SH-SY5Y (cell line): Measurements from ENCODE around the gene PSMB7.

Experiments used
- GATA2 ChIP-seq: IDR thresholded peaks from 2 replicates; pipeline ENCODE4 v1.6.1; 2011; ENCODE audit warnings: mild to moderate bottlenecking, low read depth, low read length
- GATA3 ChIP-seq: IDR thresholded peaks from 2 replicates; pipeline ENCODE4 v1.6.1; 2011; ENCODE audit warnings: low read depth, mild to moderate bottlenecking, low read length, moderate library complexity

The PSMB7 gene

DNA sequence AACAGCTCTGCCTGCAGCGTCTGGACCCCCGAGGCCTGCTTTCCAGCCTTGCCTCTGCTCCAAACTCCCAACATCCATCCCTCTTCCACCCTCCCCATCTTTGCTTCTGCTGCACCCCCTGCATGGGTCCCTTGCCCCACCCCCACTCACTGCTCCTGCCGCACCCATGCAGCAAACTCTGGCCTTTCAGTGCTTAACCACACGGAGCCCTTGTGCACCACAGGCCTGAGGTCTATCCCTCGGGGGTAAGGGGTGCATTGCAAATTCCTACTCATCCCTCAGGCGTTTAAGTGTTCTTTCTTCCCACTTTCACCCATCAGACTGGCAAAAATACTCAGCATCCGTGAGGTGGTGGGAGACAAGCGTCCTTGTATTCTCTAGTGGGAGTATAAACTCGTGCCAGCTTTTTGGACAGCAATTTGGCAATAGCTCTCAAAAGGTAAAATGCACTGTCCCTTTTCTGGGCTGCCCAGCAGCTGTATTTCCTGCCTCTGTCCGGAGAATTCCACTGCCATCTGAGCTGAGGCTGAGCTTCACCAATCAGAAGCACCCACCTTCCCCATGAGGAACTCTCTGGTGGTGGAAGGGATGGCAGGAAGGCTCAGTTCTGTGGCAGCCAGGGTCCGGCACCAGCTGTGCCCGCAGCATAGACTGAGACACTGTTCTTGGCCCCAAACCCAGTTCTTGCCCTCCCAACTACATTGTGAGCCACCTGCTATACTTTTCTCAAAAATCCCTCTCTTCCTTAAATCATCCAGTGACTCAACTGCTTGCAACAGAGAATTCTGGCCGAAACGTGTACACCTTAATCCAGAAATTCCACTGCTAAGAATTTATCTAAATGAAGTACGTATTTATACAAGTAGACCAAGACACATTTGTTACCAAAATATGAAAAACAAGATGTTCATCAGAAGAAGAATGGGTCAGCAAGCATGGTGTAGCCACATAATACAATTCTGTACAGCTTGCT lies 15.0 kb downstream of the PSMB7 start:
- TF ChIP-seq GATA3 (no peak), GATA2 (no peak)

DNA sequence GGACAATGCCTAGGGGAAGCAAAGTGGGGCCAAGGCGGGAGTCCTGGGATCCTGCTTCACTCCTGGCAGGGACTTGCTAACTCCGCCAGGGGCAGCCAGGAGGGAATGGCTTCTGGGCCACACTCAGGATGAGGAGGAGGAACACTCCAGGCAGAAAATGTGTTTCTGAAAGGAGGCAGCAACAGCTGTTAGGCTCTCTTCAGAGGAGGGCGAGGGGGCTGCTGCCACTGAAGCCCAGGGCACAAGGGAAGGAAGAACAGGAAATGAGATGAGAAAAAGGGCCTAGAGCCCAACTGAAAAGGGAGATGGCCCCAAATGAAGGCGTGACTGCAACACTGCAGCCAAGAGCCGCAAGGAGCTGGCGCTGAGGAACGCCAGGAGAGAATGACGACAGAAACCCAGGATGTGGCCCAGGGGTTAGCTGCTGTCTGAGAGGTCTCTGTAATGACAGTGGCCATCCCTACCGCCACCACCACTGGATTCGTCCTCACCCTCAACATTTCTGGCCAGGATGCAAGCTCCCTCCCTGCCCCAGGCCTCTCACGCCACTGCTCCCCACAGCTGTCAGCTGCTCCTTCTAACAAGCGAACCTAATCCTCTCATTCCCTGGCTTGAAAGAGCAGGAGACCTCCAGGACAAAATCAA lies 15.8 kb downstream of the PSMB7 start:
- TF ChIP-seq GATA3 (no peak), GATA2 (no peak)

DNA sequence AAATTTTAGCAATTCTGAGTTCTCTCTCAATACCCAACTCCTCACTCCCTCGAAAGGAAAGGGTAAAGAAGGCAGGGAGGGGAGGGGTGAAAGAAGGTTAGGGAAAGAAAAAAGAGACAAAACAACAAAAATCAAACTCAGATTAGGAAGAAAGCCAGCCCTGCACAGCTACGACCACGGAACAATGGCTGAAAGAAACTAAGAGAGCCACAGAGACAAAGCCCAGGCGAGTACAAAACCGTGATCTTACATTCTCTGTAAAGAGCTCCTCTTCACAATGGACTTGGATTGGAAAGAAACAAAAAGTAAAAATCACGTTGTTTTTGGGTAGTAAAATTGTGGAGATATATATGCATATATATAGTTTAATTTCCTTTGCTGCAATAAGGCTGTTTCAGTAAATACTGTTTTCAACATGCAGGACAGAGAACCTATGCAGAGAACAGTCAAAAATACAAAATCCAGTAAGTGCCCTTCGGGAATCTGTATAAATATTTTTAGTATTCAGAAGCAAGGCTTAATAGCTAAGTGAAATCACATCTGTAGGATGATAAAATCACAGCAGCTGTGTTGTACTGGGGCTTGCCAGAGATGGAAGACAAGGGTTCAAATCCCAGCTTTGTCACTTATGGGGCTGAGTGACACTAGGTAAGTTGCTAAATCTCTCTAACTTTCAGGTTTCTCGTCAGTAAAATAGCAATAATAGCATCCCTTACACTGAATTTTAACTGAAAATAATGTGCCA lies 16.9 kb downstream of the PSMB7 start:
- TF ChIP-seq GATA2, result no peak
- no peak for TF ChIP-seq GATA3

DNA sequence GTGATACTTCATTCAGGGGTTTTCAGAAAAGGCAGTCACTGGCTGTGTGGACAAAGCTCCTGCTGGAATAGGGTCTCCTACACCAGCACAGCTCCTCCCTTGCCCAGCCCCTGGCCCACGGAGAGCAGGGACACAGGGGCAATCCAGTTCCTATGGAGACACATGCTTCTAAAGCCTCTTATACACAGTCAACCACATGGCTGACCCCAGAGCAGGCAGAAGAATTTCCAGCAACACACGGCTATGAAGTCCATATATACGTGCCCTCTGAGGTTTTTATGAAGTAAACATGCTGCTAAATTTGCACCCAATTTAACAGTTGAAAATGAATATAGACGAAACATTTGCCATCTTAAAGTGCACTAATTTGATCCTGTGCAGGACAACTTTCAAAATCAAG lies 19.4 kb downstream of the PSMB7 start:
- TF ChIP-seq GATA3 (no peak), GATA2 (no peak)

DNA sequence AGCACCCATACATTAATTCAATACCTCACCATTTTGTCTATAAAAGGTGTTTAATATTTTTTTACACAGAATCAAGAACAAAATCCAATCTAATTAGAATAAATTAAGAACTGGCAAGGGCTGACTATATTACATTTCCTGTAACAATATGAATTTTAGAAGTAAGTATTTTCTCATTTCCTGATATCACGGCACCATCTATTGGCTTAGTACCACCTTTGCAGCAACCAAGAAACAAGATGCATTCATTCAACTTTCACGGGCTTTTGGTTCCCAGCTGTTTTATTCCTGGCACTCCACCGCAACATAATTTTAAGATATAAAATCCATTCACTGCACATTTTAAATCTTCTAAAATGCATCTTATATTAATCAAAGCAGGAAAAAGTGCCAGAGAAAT lies 20.6 kb downstream of the PSMB7 start:
- TF ChIP-seq GATA3 (no peak), GATA2 (no peak)

DNA sequence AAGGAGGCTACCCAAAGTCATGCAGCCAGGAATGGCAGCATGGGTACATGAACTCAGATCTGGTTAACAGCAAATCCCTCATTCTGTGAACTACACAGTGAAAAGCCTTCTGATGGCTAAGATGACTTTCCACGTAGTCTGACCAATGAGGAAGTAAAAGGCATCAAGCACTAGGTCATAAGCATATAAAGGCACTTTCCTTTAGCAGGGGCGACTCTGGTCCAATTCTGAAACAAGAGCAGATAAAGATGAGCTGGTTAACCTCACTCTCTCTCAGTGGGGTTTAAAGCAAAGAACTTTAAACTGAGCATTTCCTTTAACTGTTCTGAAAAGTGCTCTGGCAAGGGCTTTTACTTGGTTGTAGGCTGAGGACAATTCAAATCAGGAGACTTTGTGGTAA lies 21.1 kb downstream of the PSMB7 start:
- no peak for TF ChIP-seq GATA2
- no peak for TF ChIP-seq GATA3

DNA sequence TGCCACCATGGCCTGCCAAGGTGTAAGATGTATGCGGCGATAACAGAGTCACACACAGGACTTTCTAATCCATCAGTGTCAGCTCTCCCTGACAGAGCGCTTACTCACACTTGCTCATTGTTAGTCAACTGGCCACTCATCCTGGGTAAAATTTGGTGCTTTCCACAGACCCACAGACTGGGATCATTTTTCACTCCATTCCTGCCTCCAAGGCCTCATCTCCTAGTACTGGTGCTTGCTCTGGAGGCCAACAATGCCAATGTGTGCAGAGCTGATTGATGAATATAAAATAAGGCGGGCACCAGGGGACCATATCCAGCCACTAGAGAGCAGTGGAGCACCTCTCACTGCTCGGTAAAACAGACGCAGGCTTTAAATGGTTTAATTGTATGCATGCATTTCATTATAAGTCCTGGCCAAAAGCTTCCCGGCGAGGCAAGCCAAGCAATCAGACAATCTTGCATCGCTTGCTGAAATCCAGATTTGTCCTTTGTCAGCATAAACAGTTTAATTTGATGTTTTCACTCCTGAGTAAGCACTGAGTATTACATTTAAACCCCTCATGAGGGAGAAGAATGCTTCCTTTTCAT lies 22.3 kb downstream of the PSMB7 start:
- no peak for TF ChIP-seq GATA3
- TF ChIP-seq GATA2, result peak; percentile 72

DNA sequence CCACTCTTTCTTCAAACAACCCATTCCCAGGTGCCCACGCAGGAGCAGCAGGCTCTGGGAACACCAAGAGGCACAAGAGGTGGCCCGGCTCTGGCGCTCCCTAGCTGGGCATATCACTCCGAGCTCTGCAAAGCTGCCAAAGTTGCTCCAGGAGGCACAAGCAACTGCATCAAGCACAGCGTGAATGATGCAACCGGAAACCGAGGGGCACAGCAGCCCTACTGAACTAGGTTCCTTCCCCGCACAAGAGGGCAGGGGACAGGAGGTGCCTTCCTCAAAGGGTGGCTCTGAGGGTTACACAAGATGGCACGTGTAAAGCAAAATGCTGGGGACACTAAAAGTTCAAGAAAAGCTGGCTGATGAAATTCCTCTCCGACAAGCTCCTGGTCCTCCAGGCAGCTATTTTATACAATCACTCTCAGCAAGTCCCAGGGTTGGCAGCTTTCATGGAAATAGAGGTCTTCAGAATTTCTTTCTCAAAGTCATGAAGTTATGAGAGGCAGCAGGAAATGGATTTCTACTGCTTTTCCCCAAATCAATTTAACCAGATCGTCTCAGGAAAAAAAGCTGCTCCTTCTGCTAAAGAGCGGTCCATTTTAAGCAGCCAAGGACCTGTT lies 22.9 kb downstream of the PSMB7 start:
- TF ChIP-seq GATA2 (no peak), GATA3 (no peak)

DNA sequence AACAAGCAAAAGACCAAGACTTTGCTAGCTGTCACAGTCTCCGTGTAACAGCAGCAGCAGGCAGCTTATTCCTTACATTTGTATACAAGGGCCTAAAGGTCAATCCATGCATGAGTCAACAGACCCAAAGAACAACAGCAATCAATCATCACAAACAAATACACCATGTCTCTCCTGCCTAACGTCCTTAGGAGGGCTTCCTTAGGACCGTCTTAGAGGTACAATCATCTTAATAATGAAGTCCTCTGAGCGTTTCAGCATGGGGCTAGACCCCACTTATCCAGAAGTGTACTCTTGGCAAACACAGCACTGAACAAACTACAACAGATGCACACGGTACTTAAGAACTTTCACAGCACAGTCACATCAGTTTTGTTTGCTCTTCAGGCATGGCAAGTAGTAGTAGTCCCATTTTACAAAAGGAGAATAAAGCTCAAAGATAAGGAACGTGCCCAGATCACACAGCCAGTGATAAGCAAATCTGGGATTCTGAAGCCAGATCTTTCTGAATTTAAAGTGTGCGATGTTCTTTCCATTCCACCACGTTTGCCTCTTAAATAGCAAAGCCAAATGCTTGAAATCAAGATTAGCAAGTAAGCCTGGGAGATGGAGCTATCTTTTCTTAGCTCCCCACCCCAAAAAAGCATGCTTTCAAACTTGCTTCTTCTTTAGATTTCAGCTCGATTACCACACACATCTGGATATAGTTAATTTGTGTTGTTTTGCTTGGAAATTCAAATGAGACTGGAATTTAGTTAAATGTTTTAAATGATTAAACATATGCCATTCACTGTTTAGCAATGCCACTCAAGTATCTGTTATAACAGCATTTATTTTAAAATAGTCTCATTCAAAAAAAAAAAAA lies 24.2 kb downstream of the PSMB7 start:
- TF ChIP-seq GATA3 (no peak), GATA2 (0 out of 2 replicates have a peak, but pooled peaks have one; percentile 8)

DNA sequence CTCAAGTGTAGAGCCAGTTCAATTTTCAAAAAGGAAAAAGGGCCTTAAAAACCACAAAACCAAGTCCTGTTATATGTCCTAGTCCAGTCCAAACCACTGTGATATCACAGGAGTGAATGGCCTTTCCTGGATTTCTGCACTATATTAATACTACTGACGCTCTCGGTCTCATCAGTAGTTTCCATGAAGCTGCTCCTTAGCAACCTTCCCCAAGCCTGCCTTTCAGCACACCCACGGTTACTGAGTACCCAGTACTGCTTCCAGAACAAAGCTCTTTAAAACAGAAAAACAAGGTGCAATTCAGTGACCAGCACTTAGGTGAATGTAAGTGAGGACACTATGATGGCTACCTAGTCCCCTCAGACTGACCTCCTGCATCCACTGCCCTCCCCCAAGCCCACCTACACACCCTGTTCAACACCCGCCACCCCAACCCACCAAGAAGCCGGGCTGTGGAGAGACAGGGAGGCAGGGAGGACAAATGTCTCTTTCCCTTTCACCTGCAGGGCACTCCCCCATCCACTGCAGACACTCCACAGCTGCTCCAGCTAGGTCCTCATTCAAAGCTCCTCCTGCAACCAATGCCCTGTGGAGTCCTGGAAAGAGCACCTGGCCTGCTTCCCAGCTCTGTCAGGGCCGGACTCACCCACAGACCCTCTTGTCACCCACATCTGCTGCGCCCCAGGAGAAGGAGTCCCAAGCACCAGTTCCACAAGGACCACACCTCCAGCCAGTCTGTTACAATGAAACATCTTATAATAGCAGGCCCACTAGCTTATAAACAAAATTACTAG lies 25.9 kb downstream of the PSMB7 start:
- no peak for TF ChIP-seq GATA2
- no peak for TF ChIP-seq GATA3

DNA sequence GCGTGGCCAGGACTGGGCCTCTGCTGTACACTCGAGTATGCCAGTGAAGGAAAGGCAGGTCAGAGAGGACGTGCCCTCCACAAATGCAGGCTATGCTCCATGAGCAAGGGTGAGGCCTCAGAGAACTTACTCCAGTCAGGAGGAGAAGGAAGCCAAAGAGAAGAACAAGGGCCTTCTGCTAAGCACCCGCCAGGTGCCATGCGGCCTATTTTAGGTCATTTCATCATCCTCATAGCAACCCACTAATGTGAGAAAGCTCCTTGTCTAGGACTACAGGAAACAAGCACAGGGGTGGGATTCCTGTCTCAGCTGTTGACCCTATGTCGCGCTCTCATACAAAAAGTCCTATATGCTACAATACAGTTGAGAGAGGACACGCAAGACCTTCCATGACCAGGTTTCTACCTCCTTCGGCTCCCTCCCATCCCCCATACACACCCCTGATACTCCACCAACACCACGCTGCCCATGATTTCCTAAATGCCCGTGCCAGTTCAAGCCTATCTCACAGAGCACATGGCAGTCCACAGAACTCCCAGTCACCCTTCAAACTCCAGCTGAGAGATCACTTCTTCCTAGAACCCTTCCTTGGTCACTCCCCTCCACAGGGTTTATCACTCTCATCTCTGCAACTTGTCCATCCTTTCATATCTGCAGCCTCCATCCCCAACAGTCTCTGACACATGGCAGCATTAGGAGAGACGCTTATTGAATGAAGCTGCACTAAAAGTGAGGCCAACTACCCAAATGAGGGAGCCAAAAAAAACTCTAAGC lies 26.8 kb downstream of the PSMB7 start:
- TF ChIP-seq GATA2, result no peak
- TF ChIP-seq GATA3, result no peak

DNA sequence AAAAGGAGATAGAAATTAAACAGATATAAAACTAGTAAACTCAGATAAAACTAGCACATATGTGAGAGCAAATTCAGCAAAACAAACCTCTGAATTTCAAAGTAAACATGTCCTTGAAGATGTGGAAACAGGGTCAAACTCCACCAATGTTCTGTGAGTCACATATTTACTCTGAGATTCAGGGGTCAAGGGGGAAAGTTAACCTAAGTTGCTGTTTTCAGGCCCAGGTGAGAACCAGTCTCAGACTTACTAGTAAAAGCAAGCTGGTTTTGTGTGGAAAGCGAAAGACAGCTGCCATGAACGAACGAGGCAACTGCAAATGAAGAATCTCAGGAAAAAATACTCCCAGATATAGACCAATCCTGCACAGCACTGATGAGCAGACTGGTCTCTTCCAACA lies 29.0 kb downstream of the PSMB7 start:
- TF ChIP-seq GATA3 (no peak), GATA2 (no peak)
